OCI-LY3 (cell line): ENCODE measurements around the gene CCNT2.

Experiments used
- EZH2phosphoT487 ChIP-seq: fragments of 200-600 bp; shearing (Covaris generic); IDR thresholded peaks from 2 replicates; pipeline ENCODE4 v1.6.1; 2018; ENCODE audit warnings: antibody characterized with exemption, mixed run types, low read depth
- TF ChIP-seq, protein P1 (sequence below): fragments of 200-600, 300-600 bp; sonication (generic); IDR thresholded peaks from 2 replicates; pipeline ENCODE4 v1.5.1; 2014; ENCODE audit warnings: antibody characterized with exemption, low read length, low read depth

DNA sequence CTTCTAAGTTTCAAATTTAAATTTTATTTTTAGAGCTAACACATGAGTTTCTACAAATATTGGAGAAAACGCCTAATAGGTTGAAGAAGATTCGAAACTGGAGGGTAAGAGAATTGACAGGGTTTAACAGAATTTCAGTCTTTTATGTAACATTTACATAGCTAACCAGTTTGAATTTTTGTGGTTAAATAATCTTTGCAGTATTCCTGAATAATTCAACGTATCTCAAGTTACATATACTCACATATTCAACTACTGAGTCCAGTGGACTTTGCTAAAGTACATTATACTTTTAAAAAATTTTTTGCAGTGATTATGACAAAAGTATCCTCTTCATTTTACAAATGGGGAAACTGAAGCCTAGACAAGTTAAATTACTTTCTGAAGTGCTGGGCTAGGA is 34.0 kb downstream of the CCNT2 start:
- TF ChIP-seq, protein P1, sequence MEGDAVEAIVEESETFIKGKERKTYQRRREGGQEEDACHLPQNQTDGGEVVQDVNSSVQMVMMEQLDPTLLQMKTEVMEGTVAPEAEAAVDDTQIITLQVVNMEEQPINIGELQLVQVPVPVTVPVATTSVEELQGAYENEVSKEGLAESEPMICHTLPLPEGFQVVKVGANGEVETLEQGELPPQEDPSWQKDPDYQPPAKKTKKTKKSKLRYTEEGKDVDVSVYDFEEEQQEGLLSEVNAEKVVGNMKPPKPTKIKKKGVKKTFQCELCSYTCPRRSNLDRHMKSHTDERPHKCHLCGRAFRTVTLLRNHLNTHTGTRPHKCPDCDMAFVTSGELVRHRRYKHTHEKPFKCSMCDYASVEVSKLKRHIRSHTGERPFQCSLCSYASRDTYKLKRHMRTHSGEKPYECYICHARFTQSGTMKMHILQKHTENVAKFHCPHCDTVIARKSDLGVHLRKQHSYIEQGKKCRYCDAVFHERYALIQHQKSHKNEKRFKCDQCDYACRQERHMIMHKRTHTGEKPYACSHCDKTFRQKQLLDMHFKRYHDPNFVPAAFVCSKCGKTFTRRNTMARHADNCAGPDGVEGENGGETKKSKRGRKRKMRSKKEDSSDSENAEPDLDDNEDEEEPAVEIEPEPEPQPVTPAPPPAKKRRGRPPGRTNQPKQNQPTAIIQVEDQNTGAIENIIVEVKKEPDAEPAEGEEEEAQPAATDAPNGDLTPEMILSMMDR, result no peak
- TF ChIP-seq EZH2phosphoT487, result no peak
